ENCODE measurements around the gene GNG14. TPM values are rescaled to one million over a fixed set of nuclear protein-coding genes. Genes with fewer than 3 reads are reported as not detected.

The GNG14 gene
- total and polyA plus RNA-seq, 10 of the 15 experiments (the other 5 are each of a cell fraction or from before 2014, with no cell fraction given) = not detected

GRCh38 chr19:12669270-12670158 is 18.3 kb upstream of the GNG14 start (continued):
- TF ChIP-seq TCF3 (IDR thresholded peaks at IDR 0.05; ENCODE audit: borderline replicate concordance, insufficient read depth, low read depth, low read length) (no peak), MEF2B (IDR thresholded peaks at IDR 0.05; ENCODE audit: partially characterized antibody, poor library complexity, severe bottlenecking) (peak; percentile 64), RFX5 (IDR thresholded peaks at IDR 0.05; ENCODE audit: low read depth, low read length) (no peak; the same call in 1 of the 2 replicates), MAX (IDR thresholded peaks at IDR 0.05; ENCODE audit: low read depth, low read length) (no peak; the same call in none of the 2 replicates), STAT1 (conservative IDR thresholded peaks at IDR 0.05) (peak; percentile 96), SREBF2 (IDR thresholded peaks at IDR 0.05; ENCODE audit: low read length) (peak; percentile 65), NR2C1 (IDR thresholded peaks at IDR 0.05) (peak; percentile 97), ATF7 (IDR thresholded peaks at IDR 0.05; ENCODE audit: low read depth) (peak; percentile 79), KAT2A (conservative IDR thresholded peaks at IDR 0.05; ENCODE audit: control insufficient read depth, low read depth, low read length) (no peak), ZBTB4 (CRISPR knock-in tag; IDR thresholded peaks at IDR 0.05) (no peak), MTA2 (IDR thresholded peaks at IDR 0.05; ENCODE audit: low read depth) (peak; percentile 93), BRCA1 (IDR thresholded peaks at IDR 0.05; ENCODE audit: low read depth, low read length) (no peak), SIX5 (IDR thresholded peaks at IDR 0.05; ENCODE audit: low read depth, low read length, severe bottlenecking) (peak; percentile 56), EZH2 (IDR thresholded peaks at IDR 0.05; ENCODE audit: borderline replicate concordance, control insufficient read depth, low read depth, low read length) (no peak), RELA (IDR thresholded peaks at IDR 0.05; ENCODE audit: borderline replicate concordance, partially characterized antibody) (peak; percentile 53), SIN3A (IDR thresholded peaks at IDR 0.05; ENCODE audit: low read depth, low read length) (peak; percentile 81), DPF2 (IDR thresholded peaks at IDR 0.05) (no peak), ATF2 (IDR thresholded peaks at IDR 0.05; ENCODE audit: low read length) (peak; percentile 68), JUNB (IDR thresholded peaks at IDR 0.05) (no peak), TBL1XR1 (IDR thresholded peaks at IDR 0.05; ENCODE audit: low read depth, low read length) (no peak), BCL3 (IDR thresholded peaks at IDR 0.05; ENCODE audit: borderline replicate concordance, insufficient read depth, low read depth, low read length, poor library complexity, severe bottlenecking) (no peak), HDAC6 (IDR thresholded peaks at IDR 0.05; ENCODE audit: unreplicated experiment) (no peak), STAT3 (IDR thresholded peaks at IDR 0.05; ENCODE audit: low read depth, low read length) (no peak), ZNF622 (IDR thresholded peaks at IDR 0.05) (no peak), CBX5 (IDR thresholded peaks at IDR 0.05; ENCODE audit: low read depth) (peak; percentile 60; the same call in 1 of the 2 replicates)
